ENCODE data around the gene DLG5.

DLG5 gene

GRCh38 chr10:77804371-77804770 lies 122.2 kb downstream of the DLG5 start:
- Histone ChIP-seq H3K4me1 (ENCODE audit: insufficient read depth, low read length, poor library complexity, severe bottlenecking) (peaks cover 6% of the 10 kb centered on the region), H3K4me3 (ENCODE audit: low read length, poor library complexity, severe bottlenecking) (no peak overlapping the region), H3F3A (ENCODE audit: low read depth) (no peaks in the 10 kb centered on the region), H3K36me3 (ENCODE audit: insufficient read depth, low read length) (peaks cover 62% of the 10 kb centered on the region; the same call in 1 of the 2 replicates), H4K20me1 (ENCODE audit: insufficient read depth, low read length, poor library complexity, severe bottlenecking) (no peaks in the 10 kb centered on the region), H3K9me2 (replicated peaks; ENCODE audit: low read depth, low read length) (no peaks in the 10 kb centered on the region), H3K27me3 (ENCODE audit: insufficient read depth, low read length, poor library complexity, severe bottlenecking) (no peaks in the 10 kb centered on the region), H3K79me2 (ENCODE audit: insufficient read depth, low read length) (no peaks in the 10 kb centered on the region), H3K9ac (ENCODE audit: low read depth, low read length, poor library complexity, severe bottlenecking) (no peak overlapping the region), H3K4me2 (ENCODE audit: low read depth, low read length, poor library complexity, severe bottlenecking) (no peak overlapping the region), H2AFZ (ENCODE audit: low read length) (no peak overlapping the region), H3K9me3 (ENCODE audit: insufficient read depth, low read depth, low read length) (no peaks in the 10 kb centered on the region)
- TF ChIP-seq EZH2phosphoT487 (IDR thresholded peaks at IDR 0.05; ENCODE audit: borderline replicate concordance) (no peak), CTCF (conservative IDR thresholded peaks at IDR 0.05; ENCODE audit: low read length) (no peak)

- Histone ChIP-seq H3K4me3 (ENCODE audit: low read length, poor library complexity, severe bottlenecking) (no peak overlapping the region), H3K9me3 (ENCODE audit: insufficient read depth, low read depth, low read length) (no peaks in the 10 kb centered on the region), H2AFZ (ENCODE audit: low read length) (no peak overlapping the region), H3K9ac (ENCODE audit: low read depth, low read length, poor library complexity, severe bottlenecking) (no peak overlapping the region), H3K79me2 (ENCODE audit: insufficient read depth, low read length) (no peaks in the 10 kb centered on the region), H3K27me3 (ENCODE audit: insufficient read depth, low read length, poor library complexity, severe bottlenecking) (no peaks in the 10 kb centered on the region), H3K36me3 (ENCODE audit: insufficient read depth, low read length) (peaks cover 55% of the 10 kb centered on the region; the same call in 1 of the 2 replicates), H3K9me2 (replicated peaks; ENCODE audit: low read depth, low read length) (no peaks in the 10 kb centered on the region), H3K4me2 (ENCODE audit: low read depth, low read length, poor library complexity, severe bottlenecking) (no peak overlapping the region), H4K20me1 (ENCODE audit: insufficient read depth, low read length, poor library complexity, severe bottlenecking) (no peaks in the 10 kb centered on the region), H3F3A (ENCODE audit: low read depth) (no peaks in the 10 kb centered on the region), H3K4me1 (ENCODE audit: insufficient read depth, low read length, poor library complexity, severe bottlenecking) (peaks cover 6% of the 10 kb centered on the region)
- TF ChIP-seq CTCF (conservative IDR thresholded peaks at IDR 0.05; ENCODE audit: low read length) (no peak), EZH2phosphoT487 (IDR thresholded peaks at IDR 0.05; ENCODE audit: borderline replicate concordance) (no peak)
Observed at GRCh38 chr10:77801474-77802161, 124.9 kb downstream of the DLG5 start.

- H4K20me1 ChIP-seq (ENCODE audit: insufficient read depth, low read length, poor library complexity, severe bottlenecking) = no peaks in the 10 kb centered on the region
- TF ChIP-seq CTCF (conservative IDR thresholded peaks at IDR 0.05; ENCODE audit: low read length) (no peak), EZH2phosphoT487 (IDR thresholded peaks at IDR 0.05; ENCODE audit: borderline replicate concordance) (no peak)
- H3K9me2 ChIP-seq (replicated peaks; ENCODE audit: low read depth, low read length) = no peaks in the 10 kb centered on the region
- H3K36me3 ChIP-seq (ENCODE audit: insufficient read depth, low read length) = peaks cover 54% of the 10 kb centered on the region; the same call in 1 of the 2 replicates
- H3K9ac ChIP-seq (ENCODE audit: low read depth, low read length, poor library complexity, severe bottlenecking) = no peak overlapping the region
- no peaks in the 10 kb centered on the region for H3K9me3 ChIP-seq (ENCODE audit: insufficient read depth, low read depth, low read length)
- no peak overlapping the region for H3K4me2 ChIP-seq (ENCODE audit: low read depth, low read length, poor library complexity, severe bottlenecking)
- H3K4me3 ChIP-seq (ENCODE audit: low read length, poor library complexity, severe bottlenecking) = no peak overlapping the region
- peaks cover 6% of the 10 kb centered on the region for H3K4me1 ChIP-seq (ENCODE audit: insufficient read depth, low read length, poor library complexity, severe bottlenecking)
- no peaks in the 10 kb centered on the region for H3F3A ChIP-seq (ENCODE audit: low read depth)
- H3K27me3 ChIP-seq (ENCODE audit: insufficient read depth, low read length, poor library complexity, severe bottlenecking) = no peaks in the 10 kb centered on the region
- no peak overlapping the region for H2AFZ ChIP-seq (ENCODE audit: low read length)
- no peaks in the 10 kb centered on the region for H3K79me2 ChIP-seq (ENCODE audit: insufficient read depth, low read length)
Observed at GRCh38 chr10:77800738-77801266, 125.8 kb downstream of the DLG5 start.

All from Loucy (cell line).